HL-60 (cell line): Measurements from ENCODE around the gene CACNA2D1.

Experiments
- POLR2AphosphoS5 ChIP-seq: IDR thresholded peaks from 2 replicates; pipeline ENCODE4 v1.6.1; 2012; ENCODE audit warnings: low read depth
- TF ChIP-seq, protein P1 (sequence below): IDR thresholded peaks from one replicate; pipeline ENCODE4 v1.5.1; 2011; ENCODE audit warnings: low read length, control low read depth, inconsistent platforms; ENCODE audit not compliant: insufficient read depth

GRCh38 chr7:82128546-82128945 lies 315.0 kb downstream of the CACNA2D1 start:
- no peak for TF ChIP-seq POLR2AphosphoS5
- TF ChIP-seq, protein P1, sequence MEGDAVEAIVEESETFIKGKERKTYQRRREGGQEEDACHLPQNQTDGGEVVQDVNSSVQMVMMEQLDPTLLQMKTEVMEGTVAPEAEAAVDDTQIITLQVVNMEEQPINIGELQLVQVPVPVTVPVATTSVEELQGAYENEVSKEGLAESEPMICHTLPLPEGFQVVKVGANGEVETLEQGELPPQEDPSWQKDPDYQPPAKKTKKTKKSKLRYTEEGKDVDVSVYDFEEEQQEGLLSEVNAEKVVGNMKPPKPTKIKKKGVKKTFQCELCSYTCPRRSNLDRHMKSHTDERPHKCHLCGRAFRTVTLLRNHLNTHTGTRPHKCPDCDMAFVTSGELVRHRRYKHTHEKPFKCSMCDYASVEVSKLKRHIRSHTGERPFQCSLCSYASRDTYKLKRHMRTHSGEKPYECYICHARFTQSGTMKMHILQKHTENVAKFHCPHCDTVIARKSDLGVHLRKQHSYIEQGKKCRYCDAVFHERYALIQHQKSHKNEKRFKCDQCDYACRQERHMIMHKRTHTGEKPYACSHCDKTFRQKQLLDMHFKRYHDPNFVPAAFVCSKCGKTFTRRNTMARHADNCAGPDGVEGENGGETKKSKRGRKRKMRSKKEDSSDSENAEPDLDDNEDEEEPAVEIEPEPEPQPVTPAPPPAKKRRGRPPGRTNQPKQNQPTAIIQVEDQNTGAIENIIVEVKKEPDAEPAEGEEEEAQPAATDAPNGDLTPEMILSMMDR: no peak
